GM23338 (cell line): Measurements from ENCODE around the gene CYTH1. TPM values are rescaled to one million over a fixed set of nuclear protein-coding genes. Genes with fewer than 3 reads are reported as not detected.

Experiments
- ATAC-seq: fragments of 200-7000 bp; cut with Tn5 transposase; 3 replicates; pipeline ENCODE4 v1.9.1; 2020
- DNase-seq: peaks from one replicate; pipeline ENCODE4 v3.0.0-alpha.2; 2015; ENCODE audit warnings: low spot score
- H2AFZ ChIP-seq: fragments of 200-600 bp; sonication (generic); 2 replicates; pipeline ENCODE4 v1.8.0; 2016; ENCODE audit warnings: antibody characterized with exemption, mild to moderate bottlenecking, moderate library complexity
- H3F3A ChIP-seq: fragments of 200-600 bp; sonication (generic); replicated peaks from 2 replicates; pipeline ENCODE4 v1.8.0; 2017; ENCODE audit warnings: antibody characterized with exemption, mixed run types, low read depth
- H3K27ac ChIP-seq: fragments of 200-600 bp; sonication (generic); 2 replicates; pipeline ENCODE4 v1.6.1; 2016; ENCODE audit warnings: low read depth
- H3K27me3 ChIP-seq: fragments of 200-600 bp; sonication (generic); 2 replicates; pipeline ENCODE4 v1.8.0; 2016; ENCODE audit warnings: mild to moderate bottlenecking, mixed run types, moderate library complexity; ENCODE audit not compliant: insufficient read depth
- H3K36me3 ChIP-seq: fragments of 200-600 bp; sonication (generic); 2 replicates; pipeline ENCODE4 v1.8.0; 2016; ENCODE audit warnings: mild to moderate bottlenecking; ENCODE audit not compliant: insufficient read depth
- H3K4me1 ChIP-seq: fragments of 200-600 bp; sonication (generic); 2 replicates; pipeline ENCODE4 v1.8.0; 2016; ENCODE audit warnings: mild to moderate bottlenecking, moderate library complexity; ENCODE audit not compliant: insufficient read depth
- H3K4me2 ChIP-seq: fragments of 200-600 bp; sonication (generic); 2 replicates; pipeline ENCODE4 v1.7.1; 2017; ENCODE audit warnings: mixed run types
- H3K4me3 ChIP-seq: fragments of 200-600 bp; sonication (generic); 2 replicates; pipeline ENCODE4 v1.6.1; 2016; ENCODE audit warnings: mixed run types
- H3K79me2 ChIP-seq: fragments of 200-600 bp; sonication (generic); replicated peaks from 2 replicates; pipeline ENCODE4 v1.8.0; 2017; ENCODE audit warnings: mild to moderate bottlenecking; ENCODE audit not compliant: insufficient read depth
- H3K9me2 ChIP-seq: fragments of 200-600 bp; sonication (generic); 2 replicates; pipeline ENCODE4 v1.8.0; 2017; ENCODE audit not compliant: insufficient read depth
- H4K20me1 ChIP-seq: fragments of 200-600 bp; sonication (generic); replicated peaks from 2 replicates; pipeline ENCODE4 v1.8.0; 2017; ENCODE audit warnings: mild to moderate bottlenecking; ENCODE audit not compliant: insufficient read depth
- H3K27ac Mint-ChIP-seq: 2 replicates; pipeline ENCODE4 v1.8.0; 2020; ENCODE audit warnings: inconsistent platforms, mild to moderate bottlenecking, moderate library complexity, mixed read lengths
- H3K27me3 Mint-ChIP-seq: 3 replicates; pipeline ENCODE4 v1.8.0; 2022; ENCODE audit warnings: low read depth, mild to moderate bottlenecking, moderate library complexity, mixed read lengths, inconsistent platforms; ENCODE audit not compliant: insufficient read depth, poor library complexity
- H3K36me3 Mint-ChIP-seq: 3 replicates; pipeline ENCODE4 v1.8.0; 2021; ENCODE audit warnings: low read depth, mild to moderate bottlenecking, inconsistent platforms, moderate library complexity, mixed read lengths
- H3K4me1 Mint-ChIP-seq: 3 replicates; pipeline ENCODE4 v1.8.0; 2020; ENCODE audit warnings: mild to moderate bottlenecking, inconsistent platforms, mixed read lengths
- H3K4me3 Mint-ChIP-seq: 3 replicates; pipeline ENCODE4 v1.8.0; 2021; ENCODE audit warnings: moderate library complexity, mild to moderate bottlenecking, inconsistent platforms, mixed read lengths
- H3K9me3 Mint-ChIP-seq: 3 replicates; pipeline ENCODE4 v1.8.0; 2020; ENCODE audit warnings: moderate library complexity, mild to moderate bottlenecking, inconsistent platforms, mixed read lengths
- CREB1 ChIP-seq: fragments of 250-450 bp; sonication (Bioruptor Pico); IDR thresholded peaks from 2 replicates; pipeline ENCODE4 v1.5.0; 2020; ENCODE audit warnings: low read depth, mild to moderate bottlenecking, moderate library complexity
- CTCF ChIP-seq, 2 experiments: fragments of 200-600 bp in 1 of 2; sonication (generic) in 1 of 2; conservative IDR thresholded peaks; 2 replicates each; pipeline versions ENCODE4 v1.5.1 to v1.6.1; 2016 to 2017; ENCODE audit warnings: antibody characterized with exemption in 2 of 2, low read depth in 2 of 2, mild to moderate bottlenecking in 2 of 2, moderate library complexity in 1 of 2
- JUNB ChIP-seq: IDR thresholded peaks from one replicate; pipeline ENCODE4 v1.6.1; 2016; ENCODE audit warnings: antibody characterized with exemption; ENCODE audit not compliant: unreplicated experiment
- NANOG ChIP-seq: IDR thresholded peaks from 2 replicates; pipeline ENCODE4 v1.6.1; 2016; ENCODE audit warnings: antibody characterized with exemption, borderline replicate concordance
- POLR2AphosphoS5 ChIP-seq: IDR thresholded peaks from 2 replicates; pipeline ENCODE4 v1.6.1; 2016; ENCODE audit warnings: antibody characterized with exemption, low read depth
- REST ChIP-seq: IDR thresholded peaks from one replicate; pipeline ENCODE4 v1.6.1; 2018; ENCODE audit warnings: antibody characterized with exemption; ENCODE audit not compliant: unreplicated experiment
- STAT1 ChIP-seq: IDR thresholded peaks from one replicate; pipeline ENCODE4 v1.6.1; 2016; ENCODE audit warnings: antibody characterized with exemption; ENCODE audit not compliant: unreplicated experiment
- ZNF114 ChIP-seq: fragments of 250-450 bp; sonication (Bioruptor Pico); IDR thresholded peaks from 2 replicates; pipeline ENCODE4 v1.5.0; 2020; ENCODE audit warnings: mild to moderate bottlenecking, moderate library complexity
- ZNF331 ChIP-seq: fragments of 250-450 bp; sonication (Bioruptor Pico); IDR thresholded peaks from 2 replicates; pipeline ENCODE4 v1.5.0; 2020; ENCODE audit warnings: low read depth, mild to moderate bottlenecking, moderate library complexity
- ZNF462 ChIP-seq: fragments of 250-450 bp; sonication (Bioruptor Pico); IDR thresholded peaks from 2 replicates; pipeline ENCODE4 v1.5.0; 2020; ENCODE audit warnings: mild to moderate bottlenecking, moderate library complexity
- polyA plus RNA-seq: library from polyadenylated mRNA; unstranded; fragments of >200 nt; fragmentation: Nextera tagmentation; extraction: Ambion mirVana; gene quantifications from 2 replicates; pipeline ENCODE4 v1.2.1, GENCODE V29; 2016
- total RNA-seq: library from RNA; depleted of rRNA; stranded (reverse); fragments of >200 nt; shearing (Covaris generic); gene quantifications from 2 replicates; pipeline ENCODE4 v1.2.3, GENCODE V29; 2014

The CYTH1 gene
- total and polyA plus RNA-seq, 2 experiments from 2014 or later = 13.8 to 14.5 TPM

- no peak for TF ChIP-seq ZNF462 (CRISPR knock-in tag)
- TF ChIP-seq ZNF114 (CRISPR knock-in tag) = no peak
- no peak for TF ChIP-seq REST
- TF ChIP-seq POLR2AphosphoS5 = no peak
- TF ChIP-seq ZNF331 (CRISPR knock-in tag) = no peak
Measured at GRCh38 chr17:78766743-78767294, 15.3 kb downstream of the CYTH1 start (continued).

- Histone ChIP-seq H3K9me2 (no peaks in the 10 kb centered on the region), H3K4me3 (no peak overlapping the region), H3K36me3 (no peaks in the 10 kb centered on the region), H3F3A (no peaks in the 10 kb centered on the region), H3K27me3 (no peaks in the 10 kb centered on the region), H2AFZ (no peak overlapping the region), H4K20me1 (peaks cover 21% of the 10 kb centered on the region), H3K4me1 (no peaks in the 10 kb centered on the region), H3K4me2 (no peak overlapping the region), H3K27ac (no peak overlapping the region), H3K79me2 (peaks cover 13% of the 10 kb centered on the region)
- ATAC-seq = no peak
- peaks cover 2% of the 10 kb centered on the region for H3K27me3 Mint-ChIP-seq
- no peaks in the 10 kb centered on the region for H3K36me3 Mint-ChIP-seq
- H3K9me3 Mint-ChIP-seq = no peaks in the 10 kb centered on the region
- H3K27ac Mint-ChIP-seq = no peak overlapping the region
- no peak for DNase-seq
- peaks cover 5% of the 10 kb centered on the region; the same call in 1 of the 3 replicates for H3K4me1 Mint-ChIP-seq
- H3K4me3 Mint-ChIP-seq = no peak overlapping the region
- TF ChIP-seq STAT1 = no peak
- TF ChIP-seq CREB1 (CRISPR knock-in tag) = no peak
- TF ChIP-seq NANOG = no peak
- TF ChIP-seq ZNF114 (CRISPR knock-in tag) = no peak
- TF ChIP-seq JUNB = no peak
- TF ChIP-seq REST = no peak
- TF ChIP-seq ZNF331 (CRISPR knock-in tag) = no peak
- TF ChIP-seq CTCF (conservative IDR thresholded peaks at IDR 0.05; ENCODE audit: low read depth in 2 of 2) = no peak
Measured at GRCh38 chr17:78766225-78766624, 15.8 kb downstream of the CYTH1 start.
